ENCODE data around the gene FGFBP1. TPM values are rescaled to one million over a fixed set of nuclear protein-coding genes. Genes with fewer than 3 reads are reported as not detected.

The FGFBP1 gene
- total RNA-seq, 2 experiments from 2014 or later = not detected

DNA sequence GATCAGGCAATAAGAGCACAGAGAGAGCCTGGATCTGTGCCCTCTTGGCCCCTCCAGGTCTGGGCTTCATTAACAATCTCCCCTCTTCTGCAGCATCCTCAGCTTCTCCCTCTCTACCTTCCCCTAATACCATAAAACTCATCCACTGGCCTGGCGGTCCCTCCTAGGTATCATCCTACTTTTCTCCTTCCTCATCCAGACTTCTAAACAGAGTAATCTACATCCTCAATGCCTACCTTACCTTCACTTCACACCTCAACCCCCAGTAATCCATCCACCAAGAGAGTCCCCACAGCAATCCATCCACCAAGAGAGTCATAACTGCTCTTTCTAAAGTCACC, 17.0 kb downstream of the FGFBP1 start:
- peaks cover 16% of the 10 kb centered on the region for H3K27me3 Mint-ChIP-seq
- CTCF ChIA-PET = no interaction called here
- intact Hi-C loops (cut with DNase I, micrococcal nuclease) = no loop called here

DNA sequence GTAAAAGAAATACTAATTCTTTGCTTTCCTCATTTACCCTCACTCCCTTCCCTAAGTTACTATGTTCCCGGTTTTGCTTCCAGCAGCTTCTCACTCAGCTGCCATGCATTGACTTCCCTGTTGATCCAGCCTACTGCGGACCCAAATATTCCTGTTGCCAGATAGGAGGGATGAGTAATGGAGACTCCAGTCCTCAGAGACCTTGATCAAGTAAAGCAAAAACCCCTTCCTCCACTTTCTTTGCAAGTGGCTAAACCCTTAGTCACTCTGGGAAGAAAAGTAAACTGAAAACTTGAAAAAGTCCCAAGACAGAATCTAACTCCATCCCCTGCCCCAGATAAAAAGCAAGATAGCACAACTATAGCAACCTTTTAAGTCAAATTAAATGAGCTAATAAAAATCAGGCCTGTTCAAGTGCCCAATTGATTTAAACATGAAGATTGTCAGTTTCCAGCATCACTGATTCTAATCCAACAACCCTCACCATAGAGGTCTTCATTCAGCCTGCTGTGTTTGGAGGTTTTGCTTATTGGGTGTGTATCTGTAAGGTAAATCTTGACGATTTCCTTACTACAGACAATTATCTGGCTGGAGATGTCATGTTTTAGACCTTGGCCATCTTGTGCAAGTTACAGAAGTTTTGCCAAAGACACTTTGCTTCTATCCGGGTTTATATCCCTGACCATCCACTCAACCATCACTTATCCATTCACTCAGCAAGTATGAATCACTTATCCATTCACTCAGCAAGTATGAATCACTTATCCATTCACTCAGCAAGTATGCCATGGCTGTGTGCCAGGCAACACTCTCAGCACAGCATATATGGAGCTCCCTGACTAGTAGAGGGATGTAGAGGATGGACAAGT, 17.6 kb downstream of the FGFBP1 start:
- no peaks in the 10 kb centered on the region for H3K36me3 ChIP-seq (ENCODE audit: insufficient read depth, low read length)
- Mint-ChIP-seq H3K4me3 (no peak overlapping the region), H3K4me1 (ENCODE audit: low read depth) (no peaks in the 10 kb centered on the region), H3K27me3 (peaks cover 15% of the 10 kb centered on the region), H3K36me3 (ENCODE audit: low read depth) (no peaks in the 10 kb centered on the region), H3K9me3 (no peaks in the 10 kb centered on the region), H3K27ac (no peak overlapping the region)
- H3K4me3 ChIP-seq (ENCODE audit: low read length) = no peak overlapping the region
- H3K9me3 ChIP-seq (ENCODE audit: control insufficient read depth in 1 of 2, insufficient read depth in 1 of 2, low read length in 2 of 2) = no peaks in the 10 kb centered on the region
- no peaks in the 10 kb centered on the region for H3K4me1 ChIP-seq (ENCODE audit: insufficient read depth, low read length)
- intact Hi-C loops (cut with DNase I, micrococcal nuclease) = no loop called here
- no peak overlapping the region for H3K27ac ChIP-seq (ENCODE audit: low read depth in 1 of 2, low read length in 2 of 2)
- no peak for DNase-seq
- TF ChIP-seq, protein P1, sequence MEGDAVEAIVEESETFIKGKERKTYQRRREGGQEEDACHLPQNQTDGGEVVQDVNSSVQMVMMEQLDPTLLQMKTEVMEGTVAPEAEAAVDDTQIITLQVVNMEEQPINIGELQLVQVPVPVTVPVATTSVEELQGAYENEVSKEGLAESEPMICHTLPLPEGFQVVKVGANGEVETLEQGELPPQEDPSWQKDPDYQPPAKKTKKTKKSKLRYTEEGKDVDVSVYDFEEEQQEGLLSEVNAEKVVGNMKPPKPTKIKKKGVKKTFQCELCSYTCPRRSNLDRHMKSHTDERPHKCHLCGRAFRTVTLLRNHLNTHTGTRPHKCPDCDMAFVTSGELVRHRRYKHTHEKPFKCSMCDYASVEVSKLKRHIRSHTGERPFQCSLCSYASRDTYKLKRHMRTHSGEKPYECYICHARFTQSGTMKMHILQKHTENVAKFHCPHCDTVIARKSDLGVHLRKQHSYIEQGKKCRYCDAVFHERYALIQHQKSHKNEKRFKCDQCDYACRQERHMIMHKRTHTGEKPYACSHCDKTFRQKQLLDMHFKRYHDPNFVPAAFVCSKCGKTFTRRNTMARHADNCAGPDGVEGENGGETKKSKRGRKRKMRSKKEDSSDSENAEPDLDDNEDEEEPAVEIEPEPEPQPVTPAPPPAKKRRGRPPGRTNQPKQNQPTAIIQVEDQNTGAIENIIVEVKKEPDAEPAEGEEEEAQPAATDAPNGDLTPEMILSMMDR (IDR thresholded peaks at IDR 0.05) = no peak
- ATAC-seq (ENCODE audit: poor library complexity) = no peak
- H3K27me3 ChIP-seq (ENCODE audit: control insufficient read depth in 1 of 2, insufficient read depth in 2 of 2, low read length in 2 of 2) = peaks cover 0 to 9% of the 10 kb centered on the region in 2 experiments
- ChIA-PET POLR2A (no interaction called here), CTCF (no interaction called here)

More for the DNA sequence above, 17.0 kb downstream of the FGFBP1 start:
- Histone ChIP-seq H3K36me3 (ENCODE audit: insufficient read depth, low read length) (no peaks in the 10 kb centered on the region), H3K4me3 (ENCODE audit: low read length) (no peak overlapping the region), H3K4me1 (ENCODE audit: insufficient read depth, low read length) (no peaks in the 10 kb centered on the region), H3K9me3 (ENCODE audit: control insufficient read depth in 1 of 2, insufficient read depth in 1 of 2, low read length in 2 of 2) (no peaks in the 10 kb centered on the region), H3K27ac (ENCODE audit: low read depth in 1 of 2, low read length in 2 of 2) (no peak overlapping the region), H3K27me3 (ENCODE audit: control insufficient read depth in 1 of 2, insufficient read depth in 2 of 2, low read length in 2 of 2) (peaks cover 0 to 9% of the 10 kb centered on the region in 2 experiments)
- Mint-ChIP-seq H3K27ac (no peak overlapping the region), H3K36me3 (ENCODE audit: low read depth) (no peaks in the 10 kb centered on the region), H3K9me3 (no peaks in the 10 kb centered on the region), H3K4me1 (ENCODE audit: low read depth) (no peaks in the 10 kb centered on the region), H3K4me3 (no peak overlapping the region)
- POLR2A ChIA-PET = no interaction called here
- DNase-seq (no peak), ATAC-seq (ENCODE audit: poor library complexity) (no peak)
- TF ChIP-seq, protein P1 (IDR thresholded peaks at IDR 0.05) = no peak

DNA sequence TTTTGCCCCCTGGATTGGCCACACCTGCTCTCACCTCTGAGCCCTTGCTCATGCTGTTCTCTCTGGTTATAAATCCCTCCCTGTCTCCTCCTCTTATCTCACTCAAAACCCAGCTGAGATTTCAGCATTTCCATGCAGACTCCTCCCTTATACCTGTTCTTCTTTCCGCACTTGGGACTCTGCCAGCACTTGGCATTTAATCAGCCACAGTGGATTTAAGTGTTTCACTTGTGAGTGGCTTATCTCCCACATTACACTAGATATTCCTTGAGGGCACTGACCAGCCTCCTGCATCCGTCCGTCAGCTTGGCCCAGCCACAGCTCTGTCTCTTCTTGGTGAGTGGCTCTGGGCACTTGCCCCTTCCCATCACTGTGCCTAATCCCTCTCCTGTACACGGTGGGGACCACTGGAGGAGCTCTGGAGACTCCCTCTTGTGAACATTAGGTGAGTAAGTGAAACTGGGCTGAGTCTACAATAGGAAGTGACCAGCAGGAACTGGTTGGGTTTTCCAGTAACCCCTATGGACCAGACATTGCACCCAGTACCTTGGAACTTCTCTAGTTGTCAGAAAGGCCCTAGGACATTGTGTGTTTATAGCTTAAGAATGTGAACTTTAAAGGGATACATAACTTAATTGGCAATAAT, 19.9 kb downstream of the FGFBP1 start:
- H3K27ac ChIP-seq (ENCODE audit: low read depth in 1 of 2, low read length in 2 of 2) = no peak overlapping the region
- no peak overlapping the region for H3K4me3 ChIP-seq (ENCODE audit: low read length)
- Mint-ChIP-seq H3K36me3 (ENCODE audit: low read depth) (no peaks in the 10 kb centered on the region), H3K27me3 (peaks cover 18% of the 10 kb centered on the region), H3K9me3 (no peaks in the 10 kb centered on the region), H3K27ac (no peak overlapping the region), H3K4me1 (ENCODE audit: low read depth) (no peaks in the 10 kb centered on the region), H3K4me3 (no peak overlapping the region)
- H3K4me1 ChIP-seq (ENCODE audit: insufficient read depth, low read length) = no peaks in the 10 kb centered on the region
- no peaks in the 10 kb centered on the region for H3K36me3 ChIP-seq (ENCODE audit: insufficient read depth, low read length)
- no peaks in the 10 kb centered on the region for H3K9me3 ChIP-seq (ENCODE audit: control insufficient read depth in 1 of 2, insufficient read depth in 1 of 2, low read length in 2 of 2)
- no peak for DNase-seq
- TF ChIP-seq, protein P1 (IDR thresholded peaks at IDR 0.05) = no peak
- ChIA-PET CTCF (no interaction called here), POLR2A (no interaction called here)
- intact Hi-C loops (cut with DNase I, micrococcal nuclease) = no loop called here
- ATAC-seq (ENCODE audit: poor library complexity) = no peak
- peaks cover 0 to 9% of the 10 kb centered on the region in 2 experiments for H3K27me3 ChIP-seq (ENCODE audit: control insufficient read depth in 1 of 2, insufficient read depth in 2 of 2, low read length in 2 of 2)
